Measurements from ENCODE around the gene PTPN13. TPM values are rescaled to one million over a fixed set of nuclear protein-coding genes. Genes with fewer than 3 reads are reported as not detected.

Gene PTPN13
- total RNA-seq, 1 experiment from 2014 or later, result 12.5 TPM

GRCh38 chr4:86688026-86688425 is 93.9 kb downstream of the PTPN13 start:
- CTCF ChIA-PET, result no interaction called here
- TF ChIP-seq, protein P1, sequence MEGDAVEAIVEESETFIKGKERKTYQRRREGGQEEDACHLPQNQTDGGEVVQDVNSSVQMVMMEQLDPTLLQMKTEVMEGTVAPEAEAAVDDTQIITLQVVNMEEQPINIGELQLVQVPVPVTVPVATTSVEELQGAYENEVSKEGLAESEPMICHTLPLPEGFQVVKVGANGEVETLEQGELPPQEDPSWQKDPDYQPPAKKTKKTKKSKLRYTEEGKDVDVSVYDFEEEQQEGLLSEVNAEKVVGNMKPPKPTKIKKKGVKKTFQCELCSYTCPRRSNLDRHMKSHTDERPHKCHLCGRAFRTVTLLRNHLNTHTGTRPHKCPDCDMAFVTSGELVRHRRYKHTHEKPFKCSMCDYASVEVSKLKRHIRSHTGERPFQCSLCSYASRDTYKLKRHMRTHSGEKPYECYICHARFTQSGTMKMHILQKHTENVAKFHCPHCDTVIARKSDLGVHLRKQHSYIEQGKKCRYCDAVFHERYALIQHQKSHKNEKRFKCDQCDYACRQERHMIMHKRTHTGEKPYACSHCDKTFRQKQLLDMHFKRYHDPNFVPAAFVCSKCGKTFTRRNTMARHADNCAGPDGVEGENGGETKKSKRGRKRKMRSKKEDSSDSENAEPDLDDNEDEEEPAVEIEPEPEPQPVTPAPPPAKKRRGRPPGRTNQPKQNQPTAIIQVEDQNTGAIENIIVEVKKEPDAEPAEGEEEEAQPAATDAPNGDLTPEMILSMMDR (IDR thresholded peaks at IDR 0.05), result no peak
- no peak for TF ChIP-seq POLR2AphosphoS5 (IDR thresholded peaks at IDR 0.05; ENCODE audit: low read depth, low read length)
- TF ChIP-seq, protein P2, sequence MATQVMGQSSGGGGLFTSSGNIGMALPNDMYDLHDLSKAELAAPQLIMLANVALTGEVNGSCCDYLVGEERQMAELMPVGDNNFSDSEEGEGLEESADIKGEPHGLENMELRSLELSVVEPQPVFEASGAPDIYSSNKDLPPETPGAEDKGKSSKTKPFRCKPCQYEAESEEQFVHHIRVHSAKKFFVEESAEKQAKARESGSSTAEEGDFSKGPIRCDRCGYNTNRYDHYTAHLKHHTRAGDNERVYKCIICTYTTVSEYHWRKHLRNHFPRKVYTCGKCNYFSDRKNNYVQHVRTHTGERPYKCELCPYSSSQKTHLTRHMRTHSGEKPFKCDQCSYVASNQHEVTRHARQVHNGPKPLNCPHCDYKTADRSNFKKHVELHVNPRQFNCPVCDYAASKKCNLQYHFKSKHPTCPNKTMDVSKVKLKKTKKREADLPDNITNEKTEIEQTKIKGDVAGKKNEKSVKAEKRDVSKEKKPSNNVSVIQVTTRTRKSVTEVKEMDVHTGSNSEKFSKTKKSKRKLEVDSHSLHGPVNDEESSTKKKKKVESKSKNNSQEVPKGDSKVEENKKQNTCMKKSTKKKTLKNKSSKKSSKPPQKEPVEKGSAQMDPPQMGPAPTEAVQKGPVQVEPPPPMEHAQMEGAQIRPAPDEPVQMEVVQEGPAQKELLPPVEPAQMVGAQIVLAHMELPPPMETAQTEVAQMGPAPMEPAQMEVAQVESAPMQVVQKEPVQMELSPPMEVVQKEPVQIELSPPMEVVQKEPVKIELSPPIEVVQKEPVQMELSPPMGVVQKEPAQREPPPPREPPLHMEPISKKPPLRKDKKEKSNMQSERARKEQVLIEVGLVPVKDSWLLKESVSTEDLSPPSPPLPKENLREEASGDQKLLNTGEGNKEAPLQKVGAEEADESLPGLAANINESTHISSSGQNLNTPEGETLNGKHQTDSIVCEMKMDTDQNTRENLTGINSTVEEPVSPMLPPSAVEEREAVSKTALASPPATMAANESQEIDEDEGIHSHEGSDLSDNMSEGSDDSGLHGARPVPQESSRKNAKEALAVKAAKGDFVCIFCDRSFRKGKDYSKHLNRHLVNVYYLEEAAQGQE (IDR thresholded peaks at IDR 0.05; ENCODE audit: insufficient read depth in 1 of 2, low read depth in 2 of 2, low read length in 1 of 2), result no peak
- no peak for TF ChIP-seq TCF7L2 (IDR thresholded peaks at IDR 0.05; ENCODE audit: low read depth, low read length)
- no peak for TF ChIP-seq SIN3A (IDR thresholded peaks at IDR 0.05; ENCODE audit: borderline replicate concordance, insufficient read depth, low read depth, low read length)
- no peaks in the 10 kb centered on the region for H3K27me3 ChIP-seq (ENCODE audit: control insufficient read depth, insufficient read depth, low read length)
- POLR2A ChIA-PET, result no interaction called here
- no peaks in the 10 kb centered on the region for H3K9me3 ChIP-seq (ENCODE audit: control insufficient read depth, insufficient read depth, low read depth, low read length)
- intact Hi-C loops (cut with micrococcal nuclease; ENCODE audit: unreplicated experiment) (no loop called here), in situ Hi-C loops (cut with HindIII; ENCODE audit: low pct_unique_long_range_greater_than_20kb, low sequenced_read_pairs) (no loop called here)
- no peak for DNase-seq (ENCODE audit: low read depth, low spot score)
- H3K36me3 ChIP-seq (ENCODE audit: control insufficient read depth, insufficient read depth, low read length), result no peaks in the 10 kb centered on the region; the same call in 1 of the 2 replicates
- no TSS peak for BruUV-seq (replicated peaks)
- no peak overlapping the region for H3K4me3 ChIP-seq (ENCODE audit: low read depth in 2 of 2, low read length in 2 of 2)
- no peaks in the 10 kb centered on the region; the same call in 1 of the 2 replicates for H3K4me1 ChIP-seq (ENCODE audit: control insufficient read depth, insufficient read depth, low read length)
- no peak for ATAC-seq
- no peak overlapping the region for H3K27ac ChIP-seq (ENCODE audit: low read length)

DNA sequence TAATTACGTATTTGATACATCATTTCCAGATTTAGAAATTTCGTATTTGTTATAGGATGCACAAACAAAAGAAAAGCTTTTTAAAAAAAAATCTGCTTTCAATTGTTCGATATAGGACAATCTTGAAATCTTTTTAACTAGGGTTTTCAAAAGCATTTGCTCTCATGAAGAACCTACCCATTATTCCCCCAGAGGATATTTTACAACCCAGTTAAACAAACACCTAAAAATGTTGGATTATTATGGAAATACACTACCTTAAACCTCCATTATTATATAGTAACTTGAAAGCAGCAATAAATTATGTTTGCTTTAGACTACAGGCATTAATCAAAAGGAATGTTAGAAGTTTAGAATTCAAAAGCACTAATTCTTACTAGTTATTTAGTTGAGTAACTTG is 110.5 kb downstream of the PTPN13 start:
- DNase-seq (ENCODE audit: low read depth, low spot score) (no peak), ATAC-seq (no peak)
- no TSS peak for BruUV-seq (replicated peaks)
- TF ChIP-seq, protein P1 (IDR thresholded peaks at IDR 0.05), result no peak
- TF ChIP-seq SIN3A (IDR thresholded peaks at IDR 0.05; ENCODE audit: borderline replicate concordance, insufficient read depth, low read depth, low read length), result no peak
- no peak for TF ChIP-seq POLR2AphosphoS5 (IDR thresholded peaks at IDR 0.05; ENCODE audit: low read depth, low read length)
- TF ChIP-seq, protein P2 (IDR thresholded peaks at IDR 0.05; ENCODE audit: insufficient read depth in 1 of 2, low read depth in 2 of 2, low read length in 1 of 2), result no peak
- TF ChIP-seq TCF7L2 (IDR thresholded peaks at IDR 0.05; ENCODE audit: low read depth, low read length), result no peak
- Histone ChIP-seq H3K4me1 (ENCODE audit: control insufficient read depth, insufficient read depth, low read length) (no peaks in the 10 kb centered on the region), H3K36me3 (ENCODE audit: control insufficient read depth, insufficient read depth, low read length) (no peaks in the 10 kb centered on the region), H3K9me3 (ENCODE audit: control insufficient read depth, insufficient read depth, low read depth, low read length) (no peaks in the 10 kb centered on the region), H3K27me3 (ENCODE audit: control insufficient read depth, insufficient read depth, low read length) (no peaks in the 10 kb centered on the region), H3K4me3 (ENCODE audit: low read depth in 2 of 2, low read length in 2 of 2) (no peak overlapping the region), H3K27ac (ENCODE audit: low read length) (no peak overlapping the region)
- in situ Hi-C loops (cut with HindIII; ENCODE audit: low pct_unique_long_range_greater_than_20kb, low sequenced_read_pairs) (no loop called here), intact Hi-C loops (cut with micrococcal nuclease; ENCODE audit: unreplicated experiment) (no loop called here)
- CTCF ChIA-PET, result no interaction called here
- POLR2A ChIA-PET, result no interaction called here

Data from Panc1 (cell line).